ENCODE measurements around the gene C1orf50.

DNA sequence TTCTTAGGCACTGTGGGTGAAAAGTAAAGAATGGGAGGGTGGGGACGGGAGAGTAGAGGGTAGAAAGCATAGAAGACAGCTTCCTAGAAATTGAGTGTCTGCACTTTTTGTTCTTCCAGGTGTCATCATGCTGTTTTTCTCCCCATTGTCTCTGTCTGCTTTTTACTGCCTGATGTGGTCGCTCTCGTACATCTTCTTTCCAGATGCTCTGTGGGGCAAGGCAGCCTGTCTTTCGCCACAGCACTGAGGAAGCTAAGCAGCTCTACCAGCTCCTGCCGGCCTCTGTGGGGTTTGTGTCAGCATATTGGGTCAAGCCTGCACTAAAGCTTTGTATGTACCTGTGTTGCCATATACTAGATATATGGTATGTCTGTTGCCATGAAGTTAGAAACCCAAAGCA, 30.9 kb downstream of the C1orf50 start:
- TF ChIP-seq, protein P1, sequence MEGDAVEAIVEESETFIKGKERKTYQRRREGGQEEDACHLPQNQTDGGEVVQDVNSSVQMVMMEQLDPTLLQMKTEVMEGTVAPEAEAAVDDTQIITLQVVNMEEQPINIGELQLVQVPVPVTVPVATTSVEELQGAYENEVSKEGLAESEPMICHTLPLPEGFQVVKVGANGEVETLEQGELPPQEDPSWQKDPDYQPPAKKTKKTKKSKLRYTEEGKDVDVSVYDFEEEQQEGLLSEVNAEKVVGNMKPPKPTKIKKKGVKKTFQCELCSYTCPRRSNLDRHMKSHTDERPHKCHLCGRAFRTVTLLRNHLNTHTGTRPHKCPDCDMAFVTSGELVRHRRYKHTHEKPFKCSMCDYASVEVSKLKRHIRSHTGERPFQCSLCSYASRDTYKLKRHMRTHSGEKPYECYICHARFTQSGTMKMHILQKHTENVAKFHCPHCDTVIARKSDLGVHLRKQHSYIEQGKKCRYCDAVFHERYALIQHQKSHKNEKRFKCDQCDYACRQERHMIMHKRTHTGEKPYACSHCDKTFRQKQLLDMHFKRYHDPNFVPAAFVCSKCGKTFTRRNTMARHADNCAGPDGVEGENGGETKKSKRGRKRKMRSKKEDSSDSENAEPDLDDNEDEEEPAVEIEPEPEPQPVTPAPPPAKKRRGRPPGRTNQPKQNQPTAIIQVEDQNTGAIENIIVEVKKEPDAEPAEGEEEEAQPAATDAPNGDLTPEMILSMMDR (IDR thresholded peaks at IDR 0.05), result no peak
- no peak for TF ChIP-seq ZNF232 (CRISPR knock-in tag; IDR thresholded peaks at IDR 0.05)
- TF ChIP-seq, protein P2, sequence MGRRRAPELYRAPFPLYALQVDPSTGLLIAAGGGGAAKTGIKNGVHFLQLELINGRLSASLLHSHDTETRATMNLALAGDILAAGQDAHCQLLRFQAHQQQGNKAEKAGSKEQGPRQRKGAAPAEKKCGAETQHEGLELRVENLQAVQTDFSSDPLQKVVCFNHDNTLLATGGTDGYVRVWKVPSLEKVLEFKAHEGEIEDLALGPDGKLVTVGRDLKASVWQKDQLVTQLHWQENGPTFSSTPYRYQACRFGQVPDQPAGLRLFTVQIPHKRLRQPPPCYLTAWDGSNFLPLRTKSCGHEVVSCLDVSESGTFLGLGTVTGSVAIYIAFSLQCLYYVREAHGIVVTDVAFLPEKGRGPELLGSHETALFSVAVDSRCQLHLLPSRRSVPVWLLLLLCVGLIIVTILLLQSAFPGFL (CRISPR knock-in tag; IDR thresholded peaks at IDR 0.05; ENCODE audit: borderline replicate concordance), result no peak
- TF ChIP-seq, protein P3, sequence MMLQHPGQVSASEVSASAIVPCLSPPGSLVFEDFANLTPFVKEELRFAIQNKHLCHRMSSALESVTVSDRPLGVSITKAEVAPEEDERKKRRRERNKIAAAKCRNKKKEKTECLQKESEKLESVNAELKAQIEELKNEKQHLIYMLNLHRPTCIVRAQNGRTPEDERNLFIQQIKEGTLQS (CRISPR knock-in tag; conservative IDR thresholded peaks at IDR 0.05), result no peak
- TF ChIP-seq, protein P4, sequence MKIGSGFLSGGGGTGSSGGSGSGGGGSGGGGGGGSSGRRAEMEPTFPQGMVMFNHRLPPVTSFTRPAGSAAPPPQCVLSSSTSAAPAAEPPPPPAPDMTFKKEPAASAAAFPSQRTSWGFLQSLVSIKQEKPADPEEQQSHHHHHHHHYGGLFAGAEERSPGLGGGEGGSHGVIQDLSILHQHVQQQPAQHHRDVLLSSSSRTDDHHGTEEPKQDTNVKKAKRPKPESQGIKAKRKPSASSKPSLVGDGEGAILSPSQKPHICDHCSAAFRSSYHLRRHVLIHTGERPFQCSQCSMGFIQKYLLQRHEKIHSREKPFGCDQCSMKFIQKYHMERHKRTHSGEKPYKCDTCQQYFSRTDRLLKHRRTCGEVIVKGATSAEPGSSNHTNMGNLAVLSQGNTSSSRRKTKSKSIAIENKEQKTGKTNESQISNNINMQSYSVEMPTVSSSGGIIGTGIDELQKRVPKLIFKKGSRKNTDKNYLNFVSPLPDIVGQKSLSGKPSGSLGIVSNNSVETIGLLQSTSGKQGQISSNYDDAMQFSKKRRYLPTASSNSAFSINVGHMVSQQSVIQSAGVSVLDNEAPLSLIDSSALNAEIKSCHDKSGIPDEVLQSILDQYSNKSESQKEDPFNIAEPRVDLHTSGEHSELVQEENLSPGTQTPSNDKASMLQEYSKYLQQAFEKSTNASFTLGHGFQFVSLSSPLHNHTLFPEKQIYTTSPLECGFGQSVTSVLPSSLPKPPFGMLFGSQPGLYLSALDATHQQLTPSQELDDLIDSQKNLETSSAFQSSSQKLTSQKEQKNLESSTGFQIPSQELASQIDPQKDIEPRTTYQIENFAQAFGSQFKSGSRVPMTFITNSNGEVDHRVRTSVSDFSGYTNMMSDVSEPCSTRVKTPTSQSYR (CRISPR knock-in tag; IDR thresholded peaks at IDR 0.05), result no peak
- no peak for TF ChIP-seq FOXJ3 (CRISPR knock-in tag; IDR thresholded peaks at IDR 0.05; ENCODE audit: borderline replicate concordance)
- TF ChIP-seq, protein P5, sequence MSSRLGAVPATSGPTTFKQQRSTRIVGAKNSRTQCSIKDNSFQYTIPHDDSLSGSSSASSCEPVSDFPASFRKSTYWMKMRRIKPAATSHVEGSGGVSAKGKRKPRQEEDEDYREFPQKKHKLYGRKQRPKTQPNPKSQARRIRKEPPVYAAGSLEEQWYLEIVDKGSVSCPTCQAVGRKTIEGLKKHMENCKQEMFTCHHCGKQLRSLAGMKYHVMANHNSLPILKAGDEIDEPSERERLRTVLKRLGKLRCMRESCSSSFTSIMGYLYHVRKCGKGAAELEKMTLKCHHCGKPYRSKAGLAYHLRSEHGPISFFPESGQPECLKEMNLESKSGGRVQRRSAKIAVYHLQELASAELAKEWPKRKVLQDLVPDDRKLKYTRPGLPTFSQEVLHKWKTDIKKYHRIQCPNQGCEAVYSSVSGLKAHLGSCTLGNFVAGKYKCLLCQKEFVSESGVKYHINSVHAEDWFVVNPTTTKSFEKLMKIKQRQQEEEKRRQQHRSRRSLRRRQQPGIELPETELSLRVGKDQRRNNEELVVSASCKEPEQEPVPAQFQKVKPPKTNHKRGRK (CRISPR knock-in tag; IDR thresholded peaks at IDR 0.05; ENCODE audit: borderline replicate concordance), result no peak
